CD4-positive, alpha-beta memory T cell (primary cell): Measurements from ENCODE around the gene MPRIP. TPM values are rescaled to one million over a fixed set of nuclear protein-coding genes. Genes with fewer than 3 reads are reported as not detected.

Experiments
- CTCF ChIA-PET: fragments of 350-600 bp; sonication (Branson Sonifier 250); formaldehyde crosslinking; loops from one replicate; lab custom pipeline; 2021; ENCODE audit warnings: inconsistent platforms; ENCODE audit not compliant: partially characterized antibody; lab: Charles Lee
- POLR2A ChIA-PET: fragments of 350-600 bp; sonication (Branson Sonifier 250); formaldehyde crosslinking; loops from one replicate; lab custom pipeline; 2021; ENCODE audit not compliant: partially characterized antibody; lab: Charles Lee
- DNase-seq, 5 donors: peaks; one replicate each; pipeline versions ENCODE4 v3.0.0 to v3.0.0-alpha.2; 2020 to 2022; ENCODE audit warnings: mixed read lengths in 1 of 5
- H3K27ac ChIP-seq: one replicate; pipeline ENCODE4 v1.7.0; 2013; ENCODE audit warnings: low read depth, low read length
- H3K27me3 ChIP-seq: 2 replicates; pipeline ENCODE4 v1.7.0; 2013; ENCODE audit warnings: mild to moderate bottlenecking, low read length, moderate library complexity; ENCODE audit not compliant: insufficient read depth
- H3K36me3 ChIP-seq: 2 replicates; pipeline ENCODE4 v1.7.0; 2013; ENCODE audit warnings: mild to moderate bottlenecking, low read length, moderate library complexity; ENCODE audit not compliant: insufficient read depth
- H3K4me1 ChIP-seq: 2 replicates; pipeline ENCODE4 v1.7.0; 2013; ENCODE audit warnings: mild to moderate bottlenecking, low read length, moderate library complexity; ENCODE audit not compliant: insufficient read depth
- H3K4me3 ChIP-seq, 2 donors: one replicate each; pipeline ENCODE4 v1.7.0; 2013; ENCODE audit warnings: low read length in 2 of 2, mild to moderate bottlenecking in 1 of 2
- H3K9me3 ChIP-seq, 2 donors: one replicate each; pipeline ENCODE4 v1.7.0; 2013; ENCODE audit warnings: low read length in 2 of 2, control low read depth in 1 of 2; ENCODE audit not compliant: control insufficient read depth in 1 of 2
- H3K27ac Mint-ChIP-seq, 7 donors: one replicate each; pipeline ENCODE4 v1.8.0; 2020 to 2021; ENCODE audit warnings: mixed read lengths in 7 of 7, mild to moderate bottlenecking in 6 of 7, inconsistent platforms in 3 of 7, moderate library complexity in 3 of 7
- H3K27me3 Mint-ChIP-seq, 2 donors: one replicate each; pipeline ENCODE4 v1.8.0; 2020 to 2021; ENCODE audit warnings: mixed read lengths in 2 of 2
- H3K36me3 Mint-ChIP-seq, 2 donors: one replicate each; pipeline ENCODE4 v1.8.0; 2020 to 2021; ENCODE audit warnings: mixed read lengths in 2 of 2, inconsistent platforms in 1 of 2, mild to moderate bottlenecking in 1 of 2
- H3K4me1 Mint-ChIP-seq, 4 donors: one replicate each; pipeline ENCODE4 v1.8.0; 2020 to 2021; ENCODE audit warnings: mixed read lengths in 4 of 4, mild to moderate bottlenecking in 1 of 4
- H3K4me3 Mint-ChIP-seq, 8 donors: one replicate each; pipeline ENCODE4 v1.8.0; 2020 to 2021; ENCODE audit warnings: mixed read lengths in 8 of 8, mild to moderate bottlenecking in 7 of 8, moderate library complexity in 6 of 8, inconsistent platforms in 3 of 8
- H3K9me3 Mint-ChIP-seq, 8 donors: one replicate each; pipeline ENCODE4 v1.8.0; 2020 to 2021; ENCODE audit warnings: mixed read lengths in 8 of 8, mild to moderate bottlenecking in 5 of 8, inconsistent platforms in 3 of 8, moderate library complexity in 1 of 8
- intact Hi-C: fragments of 100-400 bp; cut with micrococcal nuclease; formaldehyde crosslinking; loops from one replicate; pipeline ENCODE4 v1.15.1; 2023
- polyA plus RNA-seq, 2 donors: library from polyadenylated mRNA; unstranded; fragments of 300-500 nt; fragmentation: Illumina TruSeq; gene quantifications; one replicate each; pipeline ENCODE4 v1.2.3, GENCODE V29; 2021
- total RNA-seq, 2 experiments: library from RNA; stranded (reverse); gene quantifications; one replicate each; pipeline ENCODE4 v1.2.3, GENCODE V29; 2021

The MPRIP gene
- total and polyA plus RNA-seq, 4 experiments from 2014 or later = 48.4 to 255 (median 152) TPM

DNA sequence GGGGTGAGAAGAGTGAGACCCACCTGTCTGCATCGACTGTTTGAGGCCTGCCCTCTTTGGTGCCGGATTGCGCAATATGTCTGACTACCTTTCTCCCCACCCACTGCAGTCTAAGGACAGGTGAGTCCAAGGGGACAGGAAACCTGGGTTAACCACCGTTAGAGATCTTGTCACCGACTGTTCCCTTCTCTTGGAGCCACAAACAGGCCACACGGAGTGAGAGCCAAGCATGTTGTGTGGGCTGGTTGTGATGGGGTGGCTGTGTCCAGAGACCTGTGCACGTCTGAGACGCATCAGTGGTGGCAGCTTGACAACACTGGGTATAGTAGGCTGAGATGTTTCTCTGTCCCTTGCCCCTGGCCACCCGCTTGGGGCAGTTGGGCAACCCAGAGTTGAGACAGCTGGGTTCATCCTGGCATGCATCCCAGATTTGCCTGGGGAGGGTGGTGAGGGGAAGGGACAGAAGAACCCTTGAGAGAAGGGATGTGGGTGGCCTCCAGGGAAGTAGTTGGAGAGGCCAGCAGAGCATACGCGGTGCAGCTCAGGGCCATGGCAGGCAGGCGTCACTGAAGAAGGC, 21.4 kb downstream of the MPRIP start:
- peak overlapping the region in 3 of 8 donors; percentile 26 to 67 (median 60) for H3K4me3 Mint-ChIP-seq
- POLR2A ChIA-PET = interaction anchor here (1.8 kb wide), 1 partner anchor 9 kb away, joined by 5 read pairs; no protein-coding TSS in a partner anchor

DNA sequence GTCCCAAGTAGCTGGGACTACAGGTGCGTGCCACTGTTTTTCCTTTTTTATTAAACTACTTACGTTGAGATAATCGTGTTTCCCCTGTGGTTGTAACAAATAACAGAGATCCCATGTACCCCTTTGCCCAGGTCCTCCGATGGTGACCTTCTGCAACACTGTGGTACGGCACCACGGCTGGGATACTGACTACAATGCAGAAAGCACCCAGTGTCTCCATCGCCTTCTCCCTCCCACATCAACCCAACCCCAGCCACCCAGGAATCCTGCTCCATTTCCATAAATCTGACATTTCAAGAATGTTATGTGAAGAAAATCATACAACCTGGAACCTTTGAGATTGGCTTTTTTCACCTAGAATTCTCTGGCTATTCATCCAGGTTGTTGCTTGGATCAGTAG, 22.1 kb downstream of the MPRIP start:
- H3K36me3 ChIP-seq = no peaks in the 10 kb centered on the region
- no peak overlapping the region for H3K27ac ChIP-seq
- CTCF ChIA-PET = no interaction called here
- no peak overlapping the region for H3K4me3 ChIP-seq
- H3K4me3 Mint-ChIP-seq = peak overlapping the region in 1 of 8 donors; percentile 26
- H3K27ac Mint-ChIP-seq = peak overlapping the region in 4 of 7 donors; percentile 3 to 82 (median 79)
- DNase-seq = no peak
- intact Hi-C loops = no loop called here
- peaks cover 56% of the 10 kb centered on the region for H3K4me1 ChIP-seq
- H3K4me1 Mint-ChIP-seq = peaks cover 50 to 68% (median 60%) of the 10 kb centered on the region in 4 donors
- no peaks in the 10 kb centered on the region for H3K9me3 ChIP-seq
- no peaks in the 10 kb centered on the region for H3K9me3 Mint-ChIP-seq
- H3K36me3 Mint-ChIP-seq = peaks cover 0 to 7% of the 10 kb centered on the region in 2 donors
- no peaks in the 10 kb centered on the region for H3K27me3 ChIP-seq
- POLR2A ChIA-PET = no interaction called here
- H3K27me3 Mint-ChIP-seq = no peaks in the 10 kb centered on the region

More for the DNA sequence above, 21.4 kb downstream of the MPRIP start:
- CTCF ChIA-PET = interaction anchor here (0.7 kb wide), 1 partner anchor 710 kb away, joined by 3 read pairs; no protein-coding TSS in a partner anchor
- Mint-ChIP-seq H3K36me3 (peaks cover 2 to 7% of the 10 kb centered on the region in 2 donors), H3K4me1 (peaks cover 47 to 71% (median 61%) of the 10 kb centered on the region in 4 donors), H3K27me3 (no peaks in the 10 kb centered on the region), H3K9me3 (no peaks in the 10 kb centered on the region), H3K27ac (peak overlapping the region; percentile 1 to 90 (median 78))
- DNase-seq = peak in 2 of 5 donors; percentile 3 to 59
- H3K27me3 ChIP-seq = no peaks in the 10 kb centered on the region
- no peak overlapping the region for H3K4me3 ChIP-seq
- H3K4me1 ChIP-seq = peaks cover 56% of the 10 kb centered on the region
- intact Hi-C loops = loop anchor here (2.0 kb wide), 1 partner anchor 17 kb away; no protein-coding TSS in a partner anchor
- H3K27ac ChIP-seq = no peak overlapping the region
- no peaks in the 10 kb centered on the region for H3K36me3 ChIP-seq
- H3K9me3 ChIP-seq = no peaks in the 10 kb centered on the region

DNA sequence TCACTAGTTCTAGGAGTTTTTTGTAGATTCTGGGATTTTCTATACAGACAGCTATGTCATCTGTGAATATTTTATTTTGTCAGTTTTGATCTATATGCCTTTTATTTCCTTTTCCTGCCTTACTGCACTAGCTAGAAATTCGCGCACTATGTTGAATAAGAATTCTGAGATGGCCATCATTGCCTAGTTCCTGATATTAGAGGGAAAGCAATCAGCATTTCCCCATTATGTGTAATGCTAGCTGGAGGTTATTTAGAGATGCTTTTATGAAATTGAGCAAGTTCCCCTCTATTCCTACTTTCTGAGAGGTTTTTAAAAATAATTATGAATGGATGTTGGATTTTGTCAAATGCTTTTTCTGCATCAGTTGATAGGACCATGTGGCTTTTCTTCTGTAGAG, 23.8 kb downstream of the MPRIP start:
- no peak overlapping the region for H3K4me3 Mint-ChIP-seq
- Histone ChIP-seq H3K27ac (no peak overlapping the region), H3K27me3 (no peaks in the 10 kb centered on the region), H3K36me3 (no peaks in the 10 kb centered on the region), H3K9me3 (no peaks in the 10 kb centered on the region), H3K4me3 (no peak overlapping the region), H3K4me1 (peaks cover 56% of the 10 kb centered on the region)
- H3K9me3 Mint-ChIP-seq = peaks cover 0 to 11% (median 8%) of the 10 kb centered on the region in 8 donors
- peaks cover 11 to 15% of the 10 kb centered on the region in 2 donors for H3K36me3 Mint-ChIP-seq
- ChIA-PET POLR2A (interaction anchor here (1.0 kb wide), 1 partner anchor 23 kb away, joined by 3 read pairs; no protein-coding TSS in a partner anchor), CTCF (no interaction called here)
- no peak for DNase-seq
- peaks cover 54 to 70% (median 62%) of the 10 kb centered on the region in 4 donors for H3K4me1 Mint-ChIP-seq
- H3K27ac Mint-ChIP-seq = peak overlapping the region in 1 of 7 donors; percentile 61
- intact Hi-C loops = no loop called here
- no peaks in the 10 kb centered on the region for H3K27me3 Mint-ChIP-seq

DNA sequence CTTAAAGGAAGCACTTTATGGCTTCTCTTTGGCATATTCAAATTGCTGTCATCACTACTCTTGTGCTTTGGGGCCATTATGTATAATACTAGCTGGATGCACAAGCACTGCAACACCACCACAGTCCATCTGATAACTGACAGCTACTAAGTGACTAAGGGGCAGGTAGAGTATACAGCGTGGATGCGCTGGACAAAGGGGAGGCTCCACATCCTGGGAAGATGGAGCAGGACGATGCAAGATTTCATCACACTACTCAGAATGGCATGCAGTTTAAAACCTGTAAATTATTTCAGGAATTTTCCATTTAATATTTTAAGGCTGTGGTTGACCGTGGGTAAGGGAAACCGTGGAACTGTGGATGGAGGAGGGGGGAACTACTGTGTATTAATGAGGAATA, 25.0 kb downstream of the MPRIP start:
- no peaks in the 10 kb centered on the region for H3K27me3 Mint-ChIP-seq
- CTCF ChIA-PET = no interaction called here

DNA sequence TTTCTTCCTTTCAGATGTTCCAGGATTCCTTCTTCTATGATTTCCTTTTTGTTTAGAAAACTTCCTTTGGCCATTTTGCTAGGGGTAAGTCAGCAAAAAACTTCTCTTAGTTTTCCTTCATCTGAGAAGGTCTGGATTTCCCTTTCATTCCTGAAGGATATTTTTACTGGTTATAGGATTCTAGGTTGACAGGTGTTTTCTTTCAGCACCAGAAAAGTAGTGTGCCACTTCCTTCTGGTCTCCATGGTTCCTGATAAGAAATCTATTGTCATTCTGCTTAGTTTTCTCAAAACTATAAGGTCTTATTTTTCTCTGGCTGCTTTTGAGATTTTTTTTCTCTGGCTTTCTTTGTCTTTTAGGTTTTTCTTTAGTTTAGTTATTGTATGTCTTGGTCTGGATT, 27.6 kb downstream of the MPRIP start:
- CTCF ChIA-PET = no interaction called here
- intact Hi-C loops = no loop called here

More for the DNA sequence above, 25.0 kb downstream of the MPRIP start:
- Mint-ChIP-seq H3K9me3 (peaks cover 0 to 11% (median 8%) of the 10 kb centered on the region in 8 donors), H3K4me3 (peak overlapping the region in 2 of 8 donors; percentile 1 to 7), H3K4me1 (peaks cover 52 to 75% (median 64%) of the 10 kb centered on the region in 4 donors), H3K27ac (peak overlapping the region in 2 of 7 donors; percentile 57 to 68), H3K36me3 (peaks cover 16 to 24% of the 10 kb centered on the region in 2 donors)
- H3K27me3 ChIP-seq = no peaks in the 10 kb centered on the region
- no peak overlapping the region for H3K4me3 ChIP-seq
- H3K36me3 ChIP-seq = no peaks in the 10 kb centered on the region
- no peak overlapping the region for H3K27ac ChIP-seq
- DNase-seq = no peak
- H3K9me3 ChIP-seq = no peaks in the 10 kb centered on the region
- POLR2A ChIA-PET = interaction anchor here (1.0 kb wide), 1 partner anchor 23 kb away, joined by 3 read pairs; no protein-coding TSS in a partner anchor
- intact Hi-C loops = no loop called here
- H3K4me1 ChIP-seq = peaks cover 56% of the 10 kb centered on the region

DNA sequence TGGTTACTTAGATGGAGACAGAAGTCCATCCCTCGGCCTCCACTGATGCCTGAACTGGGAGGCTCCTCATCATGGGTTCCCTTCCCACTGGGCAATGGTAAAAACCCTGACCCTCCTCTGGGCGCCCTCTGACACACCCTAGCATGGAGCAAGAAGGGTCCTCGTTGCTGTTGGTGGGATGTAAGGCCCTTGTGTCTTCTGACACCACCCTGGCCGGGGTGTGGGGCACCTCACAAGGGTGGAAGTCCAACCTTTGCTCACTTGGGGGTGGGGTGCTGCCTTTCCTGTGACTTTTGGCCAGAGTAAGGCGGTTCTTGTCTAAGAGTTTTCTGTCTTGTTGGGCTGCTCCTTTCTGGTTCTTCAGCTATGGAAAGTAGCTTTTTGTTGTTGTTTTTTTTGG, 28.7 kb downstream of the MPRIP start:
- Histone ChIP-seq H3K27me3 (no peaks in the 10 kb centered on the region), H3K36me3 (no peaks in the 10 kb centered on the region), H3K9me3 (no peaks in the 10 kb centered on the region), H3K27ac (no peak overlapping the region), H3K4me1 (peaks cover 52% of the 10 kb centered on the region), H3K4me3 (no peak overlapping the region)
- peak overlapping the region in 1 of 8 donors; percentile 35 for H3K4me3 Mint-ChIP-seq
- ChIA-PET POLR2A (interaction anchor here (0.5 kb wide), 1 partner anchor 718 kb away, joined by 3 read pairs; no protein-coding TSS in a partner anchor), CTCF (no interaction called here)
- intact Hi-C loops = no loop called here
- peak overlapping the region in 3 of 7 donors; percentile 18 to 53 (median 46) for H3K27ac Mint-ChIP-seq
- peaks cover 46 to 75% (median 59%) of the 10 kb centered on the region in 4 donors for H3K4me1 Mint-ChIP-seq
- H3K9me3 Mint-ChIP-seq = peaks cover 0 to 11% (median 8%) of the 10 kb centered on the region in 8 donors
- H3K27me3 Mint-ChIP-seq = no peaks in the 10 kb centered on the region
- no peak for DNase-seq
- H3K36me3 Mint-ChIP-seq = peaks cover 28 to 30% of the 10 kb centered on the region in 2 donors

More for the DNA sequence above, 27.6 kb downstream of the MPRIP start:
- Histone ChIP-seq H3K9me3 (no peaks in the 10 kb centered on the region), H3K4me1 (peaks cover 52% of the 10 kb centered on the region), H3K27me3 (no peaks in the 10 kb centered on the region), H3K4me3 (no peak overlapping the region), H3K36me3 (no peaks in the 10 kb centered on the region), H3K27ac (no peak overlapping the region)
- DNase-seq = no peak
- POLR2A ChIA-PET = no interaction called here
- H3K9me3 Mint-ChIP-seq = peaks cover 0 to 11% (median 8%) of the 10 kb centered on the region in 8 donors
- no peak overlapping the region for H3K4me3 Mint-ChIP-seq
- H3K27me3 Mint-ChIP-seq = no peaks in the 10 kb centered on the region
- H3K4me1 Mint-ChIP-seq = peaks cover 45 to 75% (median 60%) of the 10 kb centered on the region in 4 donors
- H3K36me3 Mint-ChIP-seq = peaks cover 21 to 24% of the 10 kb centered on the region in 2 donors
- H3K27ac Mint-ChIP-seq = peak overlapping the region in 2 of 7 donors; percentile 8 to 34
